H1 (cell line): ENCODE data around the gene SNRPA1. TPM values are rescaled to one million over a fixed set of nuclear protein-coding genes. Genes with fewer than 3 reads are reported as not detected.
A peak's percentile ranks its signal among the peaks of the same experiment; 100 is the strongest.

Source experiments
- CTCF ChIA-PET: fragments of 300-600 bp; sonication (Branson Sonifier 250); formaldehyde crosslinking; loops from one replicate; lab custom pipeline; 2021; ENCODE audit not compliant: partially characterized antibody; lab: Charles Lee
- POLR2A ChIA-PET: fragments of 300-600 bp; sonication (Branson Sonifier 250); formaldehyde crosslinking; loops from one replicate; lab custom pipeline; 2021; ENCODE audit warnings: inconsistent platforms; ENCODE audit not compliant: partially characterized antibody; lab: Charles Lee
- DNase-seq, 2 experiments: peaks; one replicate each; pipeline versions ENCODE4 v3.0.0 to v3.0.0-alpha.2; 2010 to 2022; ENCODE audit warnings: low spot score in 2 of 2, low read depth in 1 of 2, mixed read lengths in 1 of 2
- FAIRE-seq: peaks from 2 replicates; lab custom pipeline; 2011; peaks lifted over from hg19 to GRCh38; lab: Jason Lieb, UNC
- H2AFZ ChIP-seq: 2 replicates; pipeline ENCODE4 v1.8.1; 2012; ENCODE audit warnings: low read length, inconsistent platforms
- H2AK5ac ChIP-seq: 2 replicates; pipeline ENCODE4 v1.6.1; 2013; ENCODE audit warnings: low read depth, low read length
- H2BK120ac ChIP-seq: replicated peaks from 2 replicates; pipeline ENCODE3; 2013; ENCODE audit warnings: low read depth, low read length, inconsistent platforms
- H2BK12ac ChIP-seq: 2 replicates; pipeline ENCODE4 v1.6.1; 2013; ENCODE audit warnings: low read depth, low read length
- H2BK15ac ChIP-seq: 2 replicates; pipeline ENCODE4 v1.6.1; 2013; ENCODE audit warnings: low read length
- H2BK20ac ChIP-seq: 2 replicates; pipeline ENCODE4 v1.6.1; 2013; ENCODE audit warnings: low read length
- H2BK5ac ChIP-seq: 2 replicates; pipeline ENCODE4 v1.6.1; 2013; ENCODE audit warnings: low read depth, low read length
- H3K14ac ChIP-seq: 2 replicates; pipeline ENCODE4 v1.6.1; 2013; ENCODE audit warnings: inconsistent platforms; ENCODE audit not compliant: insufficient read length
- H3K18ac ChIP-seq: 2 replicates; pipeline ENCODE4 v1.6.1; 2013; ENCODE audit warnings: low read length; ENCODE audit errors: extremely low read depth
- H3K23ac ChIP-seq: 2 replicates; pipeline ENCODE4 v1.6.1; 2013; ENCODE audit warnings: inconsistent platforms; ENCODE audit not compliant: insufficient read length
- H3K23me2 ChIP-seq: 2 replicates; pipeline ENCODE4 v1.6.1; 2013; ENCODE audit warnings: low read depth, low read length
- H3K27ac ChIP-seq: 2 replicates; pipeline ENCODE4 v1.6.1; 2011; ENCODE audit warnings: low read depth, low read length, inconsistent platforms
- H3K27me3 ChIP-seq, 4 experiments: replicated peaks in 1 of 4; 1 replicate in 1 of 4; 2 replicates in 3 of 4; pipeline versions ENCODE4 v1.6.1 to v1.8.1; 2011 to 2013; ENCODE audit warnings: low read length in 3 of 4, mild to moderate bottlenecking in 3 of 4, inconsistent platforms in 2 of 4, mixed read lengths in 2 of 4, moderate library complexity in 1 of 4; ENCODE audit not compliant: control insufficient read depth in 3 of 4, insufficient read depth in 3 of 4; ENCODE audit errors: extremely low read depth in 1 of 4
- H3K36me3 ChIP-seq, 4 experiments: 2 replicates each; pipeline versions ENCODE4 v1.6.1 to v1.8.1; 2011 to 2013; ENCODE audit warnings: mild to moderate bottlenecking in 4 of 4, low read length in 3 of 4, moderate library complexity in 2 of 4, control low read depth in 1 of 4, inconsistent platforms in 1 of 4; ENCODE audit not compliant: insufficient read depth in 4 of 4, control insufficient read depth in 2 of 4
- H3K4ac ChIP-seq: replicated peaks from 2 replicates; pipeline ENCODE3; 2013; ENCODE audit warnings: low read length, low read depth, mixed read lengths, inconsistent platforms; ENCODE audit not compliant: insufficient read length
- H3K4me1 ChIP-seq, 4 experiments: replicated peaks in 1 of 4; 1 replicate in 1 of 4; 2 replicates in 3 of 4; pipeline versions ENCODE4 v1.6.1 to v1.8.1; 2011 to 2013; ENCODE audit warnings: low read length in 3 of 4, inconsistent platforms in 2 of 4, mixed read lengths in 1 of 4; ENCODE audit not compliant: insufficient read depth in 4 of 4, control insufficient read depth in 3 of 4
- H3K4me2 ChIP-seq, 2 experiments: 2 replicates each; pipeline versions ENCODE4 v1.6.1 to v1.8.1; 2011 to 2013; ENCODE audit warnings: low read depth in 2 of 2, low read length in 2 of 2, control low read depth in 1 of 2, inconsistent platforms in 1 of 2, mild to moderate bottlenecking in 1 of 2; ENCODE audit not compliant: insufficient read depth in 1 of 2
- H3K4me3 ChIP-seq, 4 experiments: fragments of 200-600, 300-600 bp in 1 of 4; sonication (generic), shearing (Covaris generic), sonication (Bioruptor Twin) in 1 of 4; 2 replicates each; pipeline versions ENCODE4 v1.5.1 to v1.8.1; 2011 to 2016; ENCODE audit warnings: low read length in 4 of 4, low read depth in 3 of 4, control low read depth in 2 of 4, inconsistent platforms in 2 of 4, mild to moderate bottlenecking in 2 of 4, mixed read lengths in 1 of 4, moderate library complexity in 1 of 4; ENCODE audit not compliant: insufficient read depth in 2 of 4; ENCODE audit errors: extremely low read depth in 1 of 4
- H3K56ac ChIP-seq: replicated peaks from 2 replicates; pipeline ENCODE3; 2013; ENCODE audit warnings: low read depth, mild to moderate bottlenecking, mixed read lengths, low read length, inconsistent platforms; ENCODE audit not compliant: insufficient read length
- H3K79me1 ChIP-seq: 2 replicates; pipeline ENCODE4 v1.6.1; 2013; ENCODE audit warnings: low read depth, low read length, control low read depth
- H3K79me2 ChIP-seq, 2 experiments: 2 replicates each; pipeline versions ENCODE4 v1.6.1 to v1.8.1; 2012 to 2013; ENCODE audit warnings: low read length in 2 of 2, mild to moderate bottlenecking in 2 of 2, inconsistent platforms in 1 of 2; ENCODE audit not compliant: insufficient read depth in 2 of 2, control insufficient read depth in 1 of 2
- H3K9ac ChIP-seq, 4 experiments: replicated peaks in 1 of 4; 1 replicate in 1 of 4; 2 replicates in 3 of 4; pipeline versions ENCODE4 v1.6.1 to v1.8.1; 2011 to 2013; ENCODE audit warnings: low read depth in 3 of 4, low read length in 3 of 4, control low read depth in 2 of 4, mild to moderate bottlenecking in 2 of 4, moderate library complexity in 2 of 4, inconsistent platforms in 1 of 4; ENCODE audit errors: extremely low read depth in 1 of 4
- H3K9me3 ChIP-seq, 2 experiments: 2 replicates each; pipeline versions ENCODE4 v1.6.1 to v1.8.1; 2012 to 2013; ENCODE audit warnings: mild to moderate bottlenecking in 2 of 2, moderate library complexity in 2 of 2, control low read depth in 1 of 2, inconsistent platforms in 1 of 2, low read depth in 1 of 2, low read length in 1 of 2, mixed read lengths in 1 of 2; ENCODE audit not compliant: insufficient read depth in 2 of 2
- H4K20me1 ChIP-seq, 2 experiments: replicated peaks in 1 of 2; 2 replicates each; pipeline versions ENCODE3 to v1.8.1; 2011 to 2013; ENCODE audit warnings: inconsistent platforms in 2 of 2, low read length in 2 of 2, mild to moderate bottlenecking in 1 of 2; ENCODE audit not compliant: insufficient read depth in 2 of 2, control insufficient read depth in 1 of 2
- H4K5ac ChIP-seq: 2 replicates; pipeline ENCODE4 v1.6.1; 2013; ENCODE audit warnings: low read length, low read depth, mixed read lengths, inconsistent platforms; ENCODE audit not compliant: insufficient read length
- H4K8ac ChIP-seq: 2 replicates; pipeline ENCODE4 v1.8.0; 2013; ENCODE audit warnings: mild to moderate bottlenecking, moderate library complexity, low read length, inconsistent platforms; ENCODE audit not compliant: insufficient read depth; ENCODE audit errors: extremely low read depth
- H4K91ac ChIP-seq: replicated peaks from 2 replicates; pipeline ENCODE3; 2013; ENCODE audit warnings: low read length, mixed read lengths, inconsistent platforms; ENCODE audit not compliant: insufficient read length
- KDM4A ChIP-seq: IDR thresholded peaks from one replicate; pipeline ENCODE4 v1.7.1; 2012; ENCODE audit warnings: low read depth, mild to moderate bottlenecking, moderate library complexity, low read length, inconsistent platforms; ENCODE audit not compliant: severe bottlenecking
- YY1 ChIP-seq: IDR thresholded peaks from 2 replicates; pipeline ENCODE4 v1.6.1; 2011; ENCODE audit warnings: low read depth, mild to moderate bottlenecking, low read length
- WGBS, 2 experiments: shearing (Covaris generic) in 1 of 2; methylation state at CpG; one replicate each; pipeline versions ENCODE4 v1.1.6 to v1.1.7; 2013 to 2015; ENCODE audit warnings: low lambda C conversion rate in 2 of 2, mixed read lengths in 2 of 2, inconsistent platforms in 1 of 2, low coverage in 1 of 2, missing lambda C conversion rate in 1 of 2; ENCODE audit not compliant: insufficient replicate concordance in 2 of 2, insufficient coverage in 1 of 2, insufficient read length in 1 of 2; ENCODE audit errors: extremely low coverage in 1 of 2, missing lambda C conversion rate in 1 of 2; 5-methylcytosine and 5-hydroxymethylcytosine counted together
- polyA plus RNA-seq, 7 experiments: library from polyadenylated mRNA; depleted of rRNA in 3 of 7; stranded (reverse) in 5 of 7; unstranded in 2 of 7; fragments of >200 nt in 5 of 7; fragments of 200-250 nt in 2 of 7; gene quantifications; 1 replicate in 5 of 7; 2 replicates in 1 of 7; 4 replicates in 1 of 7; pipeline versions ENCODE4 v1.2.1 to v1.2.3, GENCODE V29; 2011 to 2013; ENCODE audit warnings: missing spikeins in 2 of 7, mixed read lengths in 2 of 7
- total RNA-seq: library from RNA; stranded (reverse); fragmentation: NEBNext Ultra II Directional; extraction: Animal tissue kit (Norgen Biotek cat#: 25700); gene quantifications from 2 replicates; pipeline ENCODE4 v1.2.1, GENCODE V29; 2021

Gene SNRPA1
- total and polyA plus RNA-seq, 2 of the 8 experiments (the other 6 are each of a cell fraction or from before 2014, with no cell fraction given): 140 to 221 TPM

DNA sequence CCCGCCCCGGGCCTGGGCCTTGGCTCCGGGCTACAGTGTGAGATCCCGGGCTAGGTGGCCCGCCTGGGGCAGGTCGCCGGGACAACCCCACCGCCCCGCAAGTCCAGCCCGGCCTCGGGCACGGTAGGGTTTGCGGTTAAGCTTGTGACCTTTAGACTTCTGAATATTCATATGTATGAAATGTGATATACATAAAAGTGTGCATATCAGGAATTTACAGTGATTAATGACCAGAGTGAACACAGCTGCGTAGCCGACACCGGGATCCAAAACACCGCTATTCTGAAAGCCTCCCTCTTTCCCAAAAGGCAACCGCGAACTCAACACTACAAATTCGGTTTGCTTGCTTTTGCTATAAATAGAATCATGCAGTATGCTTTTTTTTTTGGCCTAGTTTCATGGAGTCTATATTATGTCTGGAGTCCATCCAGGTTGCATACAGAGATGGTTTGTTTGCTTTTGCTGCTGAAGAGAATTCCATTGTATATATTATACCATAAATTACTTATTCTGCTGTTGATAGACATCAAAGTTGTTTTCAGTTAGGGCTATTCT lies 636 bp upstream of the SNRPA1 start:
- Histone ChIP-seq H3K27ac (0 out of 2 replicates have a peak overlapping the region, but pooled peaks have one; percentile 18), H3K9ac (peak overlapping the region; percentile 35 to 79 (median 58); a peak in 6 of 7 replicates)
- POLR2A ChIA-PET: interaction anchor here (0.7 to 2.1 kb wide), 4 partner anchors 13 to 343 kb away, joined by 3 to 9 read pairs (median 5); no protein-coding TSS in a partner anchor

More for the DNA sequence above, 636 bp upstream of the SNRPA1 start:
- H4K8ac ChIP-seq: peak overlapping the region; percentile 91
- peaks cover 3 to 5% (median 4%) of the 10 kb centered on the region in 4 experiments; a peak in 4 of 7 replicates for H3K4me1 ChIP-seq
- H3K23me2 ChIP-seq: peaks cover 6% of the 10 kb centered on the region; the same call in 1 of the 2 replicates
- H4K20me1 ChIP-seq: peaks cover 7 to 11% of the 10 kb centered on the region in 2 experiments
- H3K4me3 ChIP-seq: peak overlapping the region; percentile 93 to 98 (median 94)
- no peak overlapping the region for H2BK5ac ChIP-seq
- peak overlapping the region; percentile 62; the same call in 1 of the 2 replicates for H3K18ac ChIP-seq
- no peak overlapping the region for H2AK5ac ChIP-seq
- WGBS, 2 experiments: 20% methylated on average over 20 of the region's 20 CpGs; no CpG with 5 or more reads in 1 of the 2 experiments
- no peak overlapping the region for H3K4ac ChIP-seq
- H3K27me3 ChIP-seq: no peaks in the 10 kb centered on the region
- H3K14ac ChIP-seq: no peak overlapping the region
- no peak for FAIRE-seq
- TF ChIP-seq KDM4A (peak; percentile 0), YY1 (no peak)
- TF ChIP-seq, all 59 proteins: peak for 1
- Histone ChIP-seq H3K9me3 (no peaks in the 10 kb centered on the region), H3K36me3 (peaks cover 0 to 7% (median 0%) of the 10 kb centered on the region in 4 experiments; a peak in 3 of 8 replicates), H2BK120ac (no peak overlapping the region), H2BK20ac (no peak overlapping the region), H3K4me2 (peak overlapping the region; percentile 72 to 73), H2BK12ac (no peak overlapping the region), H3K56ac (no peak overlapping the region), H4K5ac (peak overlapping the region; percentile 66), H2BK15ac (no peak overlapping the region), H2AFZ (peak overlapping the region; percentile 87; the same call in 1 of the 2 replicates), H4K91ac (no peak overlapping the region), H3K23ac (no peak overlapping the region), H3K79me1 (peaks cover 6% of the 10 kb centered on the region), H3K79me2 (peaks cover 26 to 42% of the 10 kb centered on the region in 2 experiments)
- no peak for DNase-seq
- CTCF ChIA-PET: interaction anchor here (0.6 to 2.8 kb wide), 9 partner anchors 9 to 377 kb away, joined by 3 to 21 read pairs (median 3); no protein-coding TSS in a partner anchor
